Esophagus squamous epithelium (tissue), 4 donors: Measurements from ENCODE around the gene PGAP3.

ENCODE experiments used
- POLR2A ChIP-seq, 4 donors: fragments of 450-650 bp; IDR thresholded peaks; one replicate each; pipeline ENCODE4 v1.6.1; 2017; ENCODE audit warnings: antibody characterized with exemption in 4 of 4, mild to moderate bottlenecking in 4 of 4, moderate library complexity in 3 of 4
- TF ChIP-seq, protein P1 (sequence below), 6 experiments: fragments of 450-650 bp in 4 of 6; fragments of 200-600 bp in 2 of 6; sonication (generic) in 2 of 6; IDR thresholded peaks; one replicate each; pipeline ENCODE4 v1.5.1; 2016 to 2019; ENCODE audit warnings: antibody characterized with exemption in 6 of 6, mild to moderate bottlenecking in 4 of 6, moderate library complexity in 4 of 6

DNA sequence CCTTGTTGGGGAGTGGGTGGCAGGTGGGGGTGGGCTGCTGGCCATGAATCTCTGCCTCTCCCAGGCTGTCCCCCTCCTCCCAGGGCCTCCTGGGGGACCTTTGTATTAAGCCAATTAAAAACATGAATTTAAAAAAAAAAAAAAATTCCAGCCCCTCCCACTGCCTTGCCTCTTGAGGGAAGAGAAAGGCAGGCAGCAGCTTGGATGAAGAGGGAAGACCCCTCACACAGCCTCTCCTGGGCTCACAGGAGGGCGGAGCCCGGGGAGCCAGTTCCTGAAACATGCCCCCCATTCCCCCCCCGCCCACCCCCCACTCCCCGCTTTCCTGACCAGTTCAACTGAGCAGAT, 24.5 kb downstream of the PGAP3 start:
- TF ChIP-seq, protein P1, sequence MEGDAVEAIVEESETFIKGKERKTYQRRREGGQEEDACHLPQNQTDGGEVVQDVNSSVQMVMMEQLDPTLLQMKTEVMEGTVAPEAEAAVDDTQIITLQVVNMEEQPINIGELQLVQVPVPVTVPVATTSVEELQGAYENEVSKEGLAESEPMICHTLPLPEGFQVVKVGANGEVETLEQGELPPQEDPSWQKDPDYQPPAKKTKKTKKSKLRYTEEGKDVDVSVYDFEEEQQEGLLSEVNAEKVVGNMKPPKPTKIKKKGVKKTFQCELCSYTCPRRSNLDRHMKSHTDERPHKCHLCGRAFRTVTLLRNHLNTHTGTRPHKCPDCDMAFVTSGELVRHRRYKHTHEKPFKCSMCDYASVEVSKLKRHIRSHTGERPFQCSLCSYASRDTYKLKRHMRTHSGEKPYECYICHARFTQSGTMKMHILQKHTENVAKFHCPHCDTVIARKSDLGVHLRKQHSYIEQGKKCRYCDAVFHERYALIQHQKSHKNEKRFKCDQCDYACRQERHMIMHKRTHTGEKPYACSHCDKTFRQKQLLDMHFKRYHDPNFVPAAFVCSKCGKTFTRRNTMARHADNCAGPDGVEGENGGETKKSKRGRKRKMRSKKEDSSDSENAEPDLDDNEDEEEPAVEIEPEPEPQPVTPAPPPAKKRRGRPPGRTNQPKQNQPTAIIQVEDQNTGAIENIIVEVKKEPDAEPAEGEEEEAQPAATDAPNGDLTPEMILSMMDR (IDR thresholded peaks at IDR 0.05): no peak
- no peak for TF ChIP-seq POLR2A (IDR thresholded peaks at IDR 0.05)
